ENCODE results near the gene ZNF750.
A peak's percentile ranks its signal among the peaks of the same experiment; 100 is the strongest.

Gene ZNF750

GRCh38 chr17:82826211-82826610 lies 13.6 kb downstream of the ZNF750 start:
- H3K9me2 ChIP-seq (replicated peaks; ENCODE audit: insufficient read depth, low read length), result no peaks in the 10 kb centered on the region
- H4K20me1 ChIP-seq (ENCODE audit: low read depth, low read length), result no peaks in the 10 kb centered on the region

DNA sequence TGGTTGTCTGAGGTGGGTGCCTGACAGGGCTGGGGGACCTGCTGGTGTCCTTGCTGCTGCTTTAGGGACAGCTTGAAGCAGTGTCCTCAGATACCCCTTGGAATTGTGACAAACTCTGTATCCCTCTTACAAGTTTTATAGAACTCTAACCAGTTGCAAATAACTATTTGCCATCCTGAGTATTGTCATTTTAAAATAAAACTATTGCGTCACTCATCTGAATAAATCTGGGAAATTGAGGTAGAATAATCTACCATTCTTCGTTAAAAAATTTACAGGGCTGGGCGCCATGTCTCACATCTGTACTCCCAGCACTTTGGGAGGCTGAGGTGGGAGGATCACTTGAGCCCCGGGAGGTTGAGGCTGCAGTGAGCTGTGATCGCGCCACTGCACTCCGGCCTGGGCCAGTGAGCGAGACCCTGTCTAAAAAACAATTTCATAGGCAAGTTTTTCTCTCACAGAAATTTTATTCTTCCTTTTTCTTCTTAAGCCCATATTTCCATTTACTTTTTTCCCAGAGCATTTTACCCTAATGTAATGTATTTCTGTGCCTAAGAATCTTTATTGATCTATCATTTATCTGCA lies 14.2 kb downstream of the ZNF750 start:
- Histone ChIP-seq H3K36me3 (ENCODE audit: low read length) (no peaks in the 10 kb centered on the region), H3K9me3 (ENCODE audit: insufficient read depth, low read length) (no peaks in the 10 kb centered on the region), H3K27me3 (ENCODE audit: low read length) (no peaks in the 10 kb centered on the region), H3K79me2 (ENCODE audit: insufficient read depth, low read length) (no peaks in the 10 kb centered on the region), H3K27ac (ENCODE audit: low read depth, low read length) (no peak overlapping the region), H4K20me1 (ENCODE audit: low read depth, low read length) (no peaks in the 10 kb centered on the region), H3K9ac (ENCODE audit: low read length) (no peak overlapping the region), H3K4me3 (ENCODE audit: insufficient read depth, low read length, poor library complexity, severe bottlenecking) (no peak overlapping the region), H2AFZ (ENCODE audit: low read depth, low read length, severe bottlenecking) (no peak overlapping the region), H3F3A (ENCODE audit: insufficient read depth) (0 out of 2 replicates have a peak, but pooled peaks cover 3% of the 10 kb centered on the region), H3K9me2 (replicated peaks; ENCODE audit: insufficient read depth, low read length) (no peaks in the 10 kb centered on the region), H3K4me2 (ENCODE audit: low read depth, low read length, poor library complexity, severe bottlenecking) (no peak overlapping the region)
- TF ChIP-seq CTCF (IDR thresholded peaks at IDR 0.05; ENCODE audit: insufficient read depth, low read length, poor library complexity, severe bottlenecking) (no peak), EZH2phosphoT487 (conservative IDR thresholded peaks at IDR 0.05; ENCODE audit: low read length) (no peak)

More at GRCh38 chr17:82826211-82826610, 13.6 kb downstream of the ZNF750 start:
- H3K27me3 ChIP-seq (ENCODE audit: low read length), result no peaks in the 10 kb centered on the region
- H3K36me3 ChIP-seq (ENCODE audit: low read length), result no peaks in the 10 kb centered on the region
- H2AFZ ChIP-seq (ENCODE audit: low read depth, low read length, severe bottlenecking), result no peak overlapping the region
- no peak overlapping the region for H3K4me3 ChIP-seq (ENCODE audit: insufficient read depth, low read length, poor library complexity, severe bottlenecking)
- H3K9me3 ChIP-seq (ENCODE audit: insufficient read depth, low read length), result no peaks in the 10 kb centered on the region
- no peak overlapping the region for H3K9ac ChIP-seq (ENCODE audit: low read length)
- TF ChIP-seq CTCF (IDR thresholded peaks at IDR 0.05; ENCODE audit: insufficient read depth, low read length, poor library complexity, severe bottlenecking) (no peak), EZH2phosphoT487 (conservative IDR thresholded peaks at IDR 0.05; ENCODE audit: low read length) (no peak)
- H3K4me2 ChIP-seq (ENCODE audit: low read depth, low read length, poor library complexity, severe bottlenecking), result no peak overlapping the region
- H3K27ac ChIP-seq (ENCODE audit: low read depth, low read length), result no peak overlapping the region
- H3F3A ChIP-seq (ENCODE audit: insufficient read depth), result 0 out of 2 replicates have a peak, but pooled peaks cover 3% of the 10 kb centered on the region
- no peaks in the 10 kb centered on the region for H3K79me2 ChIP-seq (ENCODE audit: insufficient read depth, low read length)

- Histone ChIP-seq H4K20me1 (ENCODE audit: low read depth, low read length) (no peaks in the 10 kb centered on the region), H3K9me2 (replicated peaks; ENCODE audit: insufficient read depth, low read length) (no peaks in the 10 kb centered on the region), H2AFZ (ENCODE audit: low read depth, low read length, severe bottlenecking) (no peak overlapping the region), H3K36me3 (ENCODE audit: low read length) (no peaks in the 10 kb centered on the region), H3K4me2 (ENCODE audit: low read depth, low read length, poor library complexity, severe bottlenecking) (no peak overlapping the region), H3K9ac (ENCODE audit: low read length) (no peak overlapping the region), H3K27ac (ENCODE audit: low read depth, low read length) (no peak overlapping the region), H3K9me3 (ENCODE audit: insufficient read depth, low read length) (no peaks in the 10 kb centered on the region), H3F3A (ENCODE audit: insufficient read depth) (no peaks in the 10 kb centered on the region), H3K27me3 (ENCODE audit: low read length) (no peaks in the 10 kb centered on the region), H3K4me3 (ENCODE audit: insufficient read depth, low read length, poor library complexity, severe bottlenecking) (no peak overlapping the region), H3K79me2 (ENCODE audit: insufficient read depth, low read length) (no peaks in the 10 kb centered on the region)
- TF ChIP-seq EZH2phosphoT487 (conservative IDR thresholded peaks at IDR 0.05; ENCODE audit: low read length), result no peak
- TF ChIP-seq CTCF (IDR thresholded peaks at IDR 0.05; ENCODE audit: insufficient read depth, low read length, poor library complexity, severe bottlenecking), result peak; percentile 29
These were observed 16.8 kb downstream of the ZNF750 start for GRCh38 chr17:82823004-82823403.

All from SU-DHL-6 (cell line).